GM23338 (cell line): ENCODE results near the gene GNPDA2. TPM values are rescaled to one million over a fixed set of nuclear protein-coding genes. Genes with fewer than 3 reads are reported as not detected.

Experiments used
- ATAC-seq: fragments of 200-7000 bp; cut with Tn5 transposase; 3 replicates; pipeline ENCODE4 v1.9.1; 2020
- DNase-seq: peaks from one replicate; pipeline ENCODE4 v3.0.0-alpha.2; 2015; ENCODE audit warnings: low spot score
- H2AFZ ChIP-seq: fragments of 200-600 bp; sonication (generic); 2 replicates; pipeline ENCODE4 v1.8.0; 2016; ENCODE audit warnings: antibody characterized with exemption, mild to moderate bottlenecking, moderate library complexity
- H3F3A ChIP-seq: fragments of 200-600 bp; sonication (generic); replicated peaks from 2 replicates; pipeline ENCODE4 v1.8.0; 2017; ENCODE audit warnings: antibody characterized with exemption, mixed run types, low read depth
- H3K27ac ChIP-seq: fragments of 200-600 bp; sonication (generic); 2 replicates; pipeline ENCODE4 v1.6.1; 2016; ENCODE audit warnings: low read depth
- H3K27me3 ChIP-seq: fragments of 200-600 bp; sonication (generic); 2 replicates; pipeline ENCODE4 v1.8.0; 2016; ENCODE audit warnings: mild to moderate bottlenecking, mixed run types, moderate library complexity; ENCODE audit not compliant: insufficient read depth
- H3K36me3 ChIP-seq: fragments of 200-600 bp; sonication (generic); 2 replicates; pipeline ENCODE4 v1.8.0; 2016; ENCODE audit warnings: mild to moderate bottlenecking; ENCODE audit not compliant: insufficient read depth
- H3K4me1 ChIP-seq: fragments of 200-600 bp; sonication (generic); 2 replicates; pipeline ENCODE4 v1.8.0; 2016; ENCODE audit warnings: mild to moderate bottlenecking, moderate library complexity; ENCODE audit not compliant: insufficient read depth
- H3K4me2 ChIP-seq: fragments of 200-600 bp; sonication (generic); 2 replicates; pipeline ENCODE4 v1.7.1; 2017; ENCODE audit warnings: mixed run types
- H3K4me3 ChIP-seq: fragments of 200-600 bp; sonication (generic); 2 replicates; pipeline ENCODE4 v1.6.1; 2016; ENCODE audit warnings: mixed run types
- H3K79me2 ChIP-seq: fragments of 200-600 bp; sonication (generic); replicated peaks from 2 replicates; pipeline ENCODE4 v1.8.0; 2017; ENCODE audit warnings: mild to moderate bottlenecking; ENCODE audit not compliant: insufficient read depth
- H3K9me2 ChIP-seq: fragments of 200-600 bp; sonication (generic); 2 replicates; pipeline ENCODE4 v1.8.0; 2017; ENCODE audit not compliant: insufficient read depth
- H4K20me1 ChIP-seq: fragments of 200-600 bp; sonication (generic); replicated peaks from 2 replicates; pipeline ENCODE4 v1.8.0; 2017; ENCODE audit warnings: mild to moderate bottlenecking; ENCODE audit not compliant: insufficient read depth
- H3K27ac Mint-ChIP-seq: 2 replicates; pipeline ENCODE4 v1.8.0; 2020; ENCODE audit warnings: inconsistent platforms, mild to moderate bottlenecking, moderate library complexity, mixed read lengths
- H3K27me3 Mint-ChIP-seq: 3 replicates; pipeline ENCODE4 v1.8.0; 2022; ENCODE audit warnings: low read depth, mild to moderate bottlenecking, moderate library complexity, mixed read lengths, inconsistent platforms; ENCODE audit not compliant: insufficient read depth, poor library complexity
- H3K36me3 Mint-ChIP-seq: 3 replicates; pipeline ENCODE4 v1.8.0; 2021; ENCODE audit warnings: low read depth, mild to moderate bottlenecking, inconsistent platforms, moderate library complexity, mixed read lengths
- H3K4me1 Mint-ChIP-seq: 3 replicates; pipeline ENCODE4 v1.8.0; 2020; ENCODE audit warnings: mild to moderate bottlenecking, inconsistent platforms, mixed read lengths
- H3K4me3 Mint-ChIP-seq: 3 replicates; pipeline ENCODE4 v1.8.0; 2021; ENCODE audit warnings: moderate library complexity, mild to moderate bottlenecking, inconsistent platforms, mixed read lengths
- H3K9me3 Mint-ChIP-seq: 3 replicates; pipeline ENCODE4 v1.8.0; 2020; ENCODE audit warnings: moderate library complexity, mild to moderate bottlenecking, inconsistent platforms, mixed read lengths
- CREB1 ChIP-seq: fragments of 250-450 bp; sonication (Bioruptor Pico); IDR thresholded peaks from 2 replicates; pipeline ENCODE4 v1.5.0; 2020; ENCODE audit warnings: low read depth, mild to moderate bottlenecking, moderate library complexity
- EZH2 ChIP-seq: fragments of 200-600 bp; sonication (generic); IDR thresholded peaks from one replicate; pipeline ENCODE4 v1.8.0; 2017; ENCODE audit warnings: antibody characterized with exemption, mild to moderate bottlenecking, low read depth; ENCODE audit not compliant: unreplicated experiment
- EZH2phosphoT487 ChIP-seq: fragments of 200-600 bp; sonication (generic); IDR thresholded peaks from one replicate; pipeline ENCODE4 v1.8.1; 2018; ENCODE audit warnings: antibody characterized with exemption; ENCODE audit not compliant: unreplicated experiment
- JUNB ChIP-seq: IDR thresholded peaks from one replicate; pipeline ENCODE4 v1.6.1; 2016; ENCODE audit warnings: antibody characterized with exemption; ENCODE audit not compliant: unreplicated experiment
- NANOG ChIP-seq: IDR thresholded peaks from 2 replicates; pipeline ENCODE4 v1.6.1; 2016; ENCODE audit warnings: antibody characterized with exemption, borderline replicate concordance
- REST ChIP-seq: IDR thresholded peaks from one replicate; pipeline ENCODE4 v1.6.1; 2018; ENCODE audit warnings: antibody characterized with exemption; ENCODE audit not compliant: unreplicated experiment
- ZNF114 ChIP-seq: fragments of 250-450 bp; sonication (Bioruptor Pico); IDR thresholded peaks from 2 replicates; pipeline ENCODE4 v1.5.0; 2020; ENCODE audit warnings: mild to moderate bottlenecking, moderate library complexity
- polyA plus RNA-seq: library from polyadenylated mRNA; unstranded; fragments of >200 nt; fragmentation: Nextera tagmentation; extraction: Ambion mirVana; gene quantifications from 2 replicates; pipeline ENCODE4 v1.2.1, GENCODE V29; 2016
- total RNA-seq: library from RNA; depleted of rRNA; stranded (reverse); fragments of >200 nt; shearing (Covaris generic); gene quantifications from 2 replicates; pipeline ENCODE4 v1.2.3, GENCODE V29; 2014
- TF ChIP-seq, protein P1 (sequence below), 2 experiments: fragments of 200-600 bp in 1 of 2; sonication (generic) in 1 of 2; conservative IDR thresholded peaks; 2 replicates each; pipeline versions ENCODE4 v1.5.1 to v1.6.1; 2016 to 2017; ENCODE audit warnings: antibody characterized with exemption in 2 of 2, low read depth in 2 of 2, mild to moderate bottlenecking in 2 of 2, moderate library complexity in 1 of 2
- TF ChIP-seq, protein P2 (sequence below): IDR thresholded peaks from 2 replicates; pipeline ENCODE4 v1.6.1; 2016; ENCODE audit warnings: antibody characterized with exemption

The GNPDA2 gene
- total and polyA plus RNA-seq, 2 experiments from 2014 or later = 6.4 to 7.7 TPM

DNA sequence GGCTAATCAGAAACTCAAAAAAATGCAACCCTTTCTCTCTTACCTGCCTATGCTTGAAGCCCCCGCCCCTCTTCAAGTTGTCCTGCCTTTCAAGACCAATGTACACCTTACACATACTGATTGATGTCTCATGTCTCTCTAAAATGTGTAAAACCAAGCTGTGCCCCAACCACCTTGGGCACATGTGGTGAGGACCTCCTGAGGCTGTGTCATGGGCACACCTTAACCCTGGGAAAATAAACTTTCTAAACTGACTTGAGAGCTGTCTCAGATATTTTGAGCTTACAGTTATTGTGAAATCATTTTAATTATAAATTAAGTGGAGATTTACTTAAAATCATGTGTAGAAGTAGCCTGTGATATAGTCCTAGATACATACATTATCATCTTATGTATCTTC lies 25.9 kb downstream of the GNPDA2 start:
- ATAC-seq = no peak

More for the DNA sequence above, 25.9 kb downstream of the GNPDA2 start:
- no peak overlapping the region for H3K27ac Mint-ChIP-seq
- Histone ChIP-seq H2AFZ (no peak overlapping the region), H3K79me2 (no peaks in the 10 kb centered on the region), H3K4me1 (no peaks in the 10 kb centered on the region), H3K4me2 (no peak overlapping the region), H3F3A (no peaks in the 10 kb centered on the region), H3K4me3 (no peak overlapping the region), H3K27me3 (no peaks in the 10 kb centered on the region), H3K27ac (no peak overlapping the region), H3K9me2 (no peaks in the 10 kb centered on the region), H4K20me1 (no peaks in the 10 kb centered on the region), H3K36me3 (peaks cover 8% of the 10 kb centered on the region; the same call in 1 of the 2 replicates)
- H3K9me3 Mint-ChIP-seq = no peaks in the 10 kb centered on the region
- H3K27me3 Mint-ChIP-seq = peaks cover 5% of the 10 kb centered on the region
- H3K36me3 Mint-ChIP-seq = peaks cover 49% of the 10 kb centered on the region; the same call in 2 of the 3 replicates
- DNase-seq = no peak
- TF ChIP-seq JUNB (no peak), NANOG (no peak), CREB1 (CRISPR knock-in tag) (no peak), EZH2phosphoT487 (no peak), ZNF114 (CRISPR knock-in tag) (no peak), REST (no peak), EZH2 (no peak)
- TF ChIP-seq, protein P1, sequence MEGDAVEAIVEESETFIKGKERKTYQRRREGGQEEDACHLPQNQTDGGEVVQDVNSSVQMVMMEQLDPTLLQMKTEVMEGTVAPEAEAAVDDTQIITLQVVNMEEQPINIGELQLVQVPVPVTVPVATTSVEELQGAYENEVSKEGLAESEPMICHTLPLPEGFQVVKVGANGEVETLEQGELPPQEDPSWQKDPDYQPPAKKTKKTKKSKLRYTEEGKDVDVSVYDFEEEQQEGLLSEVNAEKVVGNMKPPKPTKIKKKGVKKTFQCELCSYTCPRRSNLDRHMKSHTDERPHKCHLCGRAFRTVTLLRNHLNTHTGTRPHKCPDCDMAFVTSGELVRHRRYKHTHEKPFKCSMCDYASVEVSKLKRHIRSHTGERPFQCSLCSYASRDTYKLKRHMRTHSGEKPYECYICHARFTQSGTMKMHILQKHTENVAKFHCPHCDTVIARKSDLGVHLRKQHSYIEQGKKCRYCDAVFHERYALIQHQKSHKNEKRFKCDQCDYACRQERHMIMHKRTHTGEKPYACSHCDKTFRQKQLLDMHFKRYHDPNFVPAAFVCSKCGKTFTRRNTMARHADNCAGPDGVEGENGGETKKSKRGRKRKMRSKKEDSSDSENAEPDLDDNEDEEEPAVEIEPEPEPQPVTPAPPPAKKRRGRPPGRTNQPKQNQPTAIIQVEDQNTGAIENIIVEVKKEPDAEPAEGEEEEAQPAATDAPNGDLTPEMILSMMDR (conservative IDR thresholded peaks at IDR 0.05; ENCODE audit: low read depth in 2 of 2) = no peak
- TF ChIP-seq, protein P2, sequence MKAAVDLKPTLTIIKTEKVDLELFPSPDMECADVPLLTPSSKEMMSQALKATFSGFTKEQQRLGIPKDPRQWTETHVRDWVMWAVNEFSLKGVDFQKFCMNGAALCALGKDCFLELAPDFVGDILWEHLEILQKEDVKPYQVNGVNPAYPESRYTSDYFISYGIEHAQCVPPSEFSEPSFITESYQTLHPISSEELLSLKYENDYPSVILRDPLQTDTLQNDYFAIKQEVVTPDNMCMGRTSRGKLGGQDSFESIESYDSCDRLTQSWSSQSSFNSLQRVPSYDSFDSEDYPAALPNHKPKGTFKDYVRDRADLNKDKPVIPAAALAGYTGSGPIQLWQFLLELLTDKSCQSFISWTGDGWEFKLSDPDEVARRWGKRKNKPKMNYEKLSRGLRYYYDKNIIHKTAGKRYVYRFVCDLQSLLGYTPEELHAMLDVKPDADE = no peak
- H3K4me1 Mint-ChIP-seq = peaks cover 5% of the 10 kb centered on the region
- no peak overlapping the region for H3K4me3 Mint-ChIP-seq
